ENCODE measurements around the gene GJC1. TPM values are rescaled to one million over a fixed set of nuclear protein-coding genes. Genes with fewer than 3 reads are reported as not detected.

The GJC1 gene
- total and polyA plus RNA-seq, 2 donors (not counting 1 experiment from before 2014, with no cell fraction given): 33.9 to 97.3 TPM

- Histone ChIP-seq H3K36me3 (ENCODE audit: control insufficient read depth, insufficient read depth, low read length) (no peaks in the 10 kb centered on the region), H3K4me2 (ENCODE audit: extremely low read depth, insufficient read depth, low read length) (peak overlapping the region; percentile 30), H3K4me1 (ENCODE audit: control insufficient read depth, extremely low read depth, insufficient read depth, low read length) (peaks cover 32% of the 10 kb centered on the region), H3K9me3 (ENCODE audit: control insufficient read depth, insufficient read depth, low read depth, low read length) (no peaks in the 10 kb centered on the region), H3K79me2 (ENCODE audit: control insufficient read depth, insufficient read depth, low read length) (peaks cover 31% of the 10 kb centered on the region), H4K20me1 (ENCODE audit: control insufficient read depth, extremely low read depth, insufficient read depth, low read length) (no peaks in the 10 kb centered on the region), H3K4me3 (replicated peaks in 1 of 4; ENCODE audit: control extremely low read depth in 1 of 4, insufficient read depth in 1 of 4, low read depth in 3 of 4, low read length in 4 of 4) (no peak overlapping the region), H3K27me3 (ENCODE audit: control insufficient read depth, insufficient read depth, low read length) (no peaks in the 10 kb centered on the region), H3K27ac (ENCODE audit: insufficient read depth, low read length) (peak overlapping the region; percentile 49), H2AFZ (ENCODE audit: low read length) (no peak overlapping the region), H3K9ac (ENCODE audit: insufficient read depth, low read length) (no peak overlapping the region)
- TF ChIP-seq CTCF (conservative IDR thresholded peaks at IDR 0.05 in 1 of 2, IDR thresholded peaks at IDR 0.05 in 1 of 2; ENCODE audit: low read depth in 1 of 2, low read length in 2 of 2) (no peak), EZH2 (IDR thresholded peaks at IDR 0.05; ENCODE audit: low read length, missing control alignments) (no peak)
- DNase-seq (ENCODE audit: low read depth in 2 of 2): peak; percentile 43 to 56
These were observed 32.3 kb downstream of the GJC1 start for GRCh38 chr17:44797802-44798201.

- H3K27me3 ChIP-seq (ENCODE audit: control insufficient read depth, insufficient read depth, low read length): no peaks in the 10 kb centered on the region
- peaks cover 21% of the 10 kb centered on the region for H3K79me2 ChIP-seq (ENCODE audit: control insufficient read depth, insufficient read depth, low read length)
- H3K27ac ChIP-seq (ENCODE audit: insufficient read depth, low read length): no peak overlapping the region
- no peak overlapping the region for H3K9ac ChIP-seq (ENCODE audit: insufficient read depth, low read length)
- no peaks in the 10 kb centered on the region for H3K36me3 ChIP-seq (ENCODE audit: control insufficient read depth, insufficient read depth, low read length)
- H3K4me3 ChIP-seq (replicated peaks in 1 of 4; ENCODE audit: control extremely low read depth in 1 of 4, insufficient read depth in 1 of 4, low read depth in 3 of 4, low read length in 4 of 4): no peak overlapping the region
- H3K4me1 ChIP-seq (ENCODE audit: control insufficient read depth, extremely low read depth, insufficient read depth, low read length): peaks cover 33% of the 10 kb centered on the region
- no peaks in the 10 kb centered on the region for H4K20me1 ChIP-seq (ENCODE audit: control insufficient read depth, extremely low read depth, insufficient read depth, low read length)
- DNase-seq (ENCODE audit: low read depth in 2 of 2): no peak
- no peak overlapping the region for H3K4me2 ChIP-seq (ENCODE audit: extremely low read depth, insufficient read depth, low read length)
- no peaks in the 10 kb centered on the region for H3K9me3 ChIP-seq (ENCODE audit: control insufficient read depth, insufficient read depth, low read depth, low read length)
- TF ChIP-seq CTCF (conservative IDR thresholded peaks at IDR 0.05 in 1 of 2, IDR thresholded peaks at IDR 0.05 in 1 of 2; ENCODE audit: low read depth in 1 of 2, low read length in 2 of 2) (no peak), EZH2 (IDR thresholded peaks at IDR 0.05; ENCODE audit: low read length, missing control alignments) (no peak)
- no peak overlapping the region for H2AFZ ChIP-seq (ENCODE audit: low read length)
These were observed 33.4 kb downstream of the GJC1 start for GRCh38 chr17:44796731-44797130.

- no peak overlapping the region for H3K4me2 ChIP-seq (ENCODE audit: extremely low read depth, insufficient read depth, low read length)
- H3K4me3 ChIP-seq (replicated peaks in 1 of 4; ENCODE audit: control extremely low read depth in 1 of 4, insufficient read depth in 1 of 4, low read depth in 3 of 4, low read length in 4 of 4): no peak overlapping the region
- no peak for TF ChIP-seq CTCF (conservative IDR thresholded peaks at IDR 0.05 in 1 of 2, IDR thresholded peaks at IDR 0.05 in 1 of 2; ENCODE audit: low read depth in 1 of 2, low read length in 2 of 2)
- TF ChIP-seq EZH2 (IDR thresholded peaks at IDR 0.05; ENCODE audit: low read length, missing control alignments): no peak
- no peak for DNase-seq (ENCODE audit: low read depth in 2 of 2)
- peak overlapping the region; percentile 52 for H3K9ac ChIP-seq (ENCODE audit: insufficient read depth, low read length)
- no peaks in the 10 kb centered on the region for H4K20me1 ChIP-seq (ENCODE audit: control insufficient read depth, extremely low read depth, insufficient read depth, low read length)
- H3K27ac ChIP-seq (ENCODE audit: insufficient read depth, low read length): peak overlapping the region; percentile 73
- peaks cover 33% of the 10 kb centered on the region for H3K4me1 ChIP-seq (ENCODE audit: control insufficient read depth, extremely low read depth, insufficient read depth, low read length)
- H3K9me3 ChIP-seq (ENCODE audit: control insufficient read depth, insufficient read depth, low read depth, low read length): no peaks in the 10 kb centered on the region
- no peaks in the 10 kb centered on the region for H3K36me3 ChIP-seq (ENCODE audit: control insufficient read depth, insufficient read depth, low read length)
- no peaks in the 10 kb centered on the region for H3K27me3 ChIP-seq (ENCODE audit: control insufficient read depth, insufficient read depth, low read length)
- peaks cover 14% of the 10 kb centered on the region for H3K79me2 ChIP-seq (ENCODE audit: control insufficient read depth, insufficient read depth, low read length)
- H2AFZ ChIP-seq (ENCODE audit: low read length): no peak overlapping the region
These were observed 34.2 kb downstream of the GJC1 start for GRCh38 chr17:44795928-44796327.
